ENCODE data around the gene GSTT4.
"Not testable (repeated sequence)": the region's sequence is repeated elsewhere in the genome, so short reads cannot be mapped to it uniquely, and the experiment has no call there.

The GSTT4 gene

GRCh38 chr22:24005201-24005600 is at the start of gene GSTT4:
TSS of gene GSTT4 (minus strand) at chr22:24005453. CDS start at chr22:24005356, 97 bp downstream.
- no peak for DNase-seq

GRCh38 chr22:24054356-24054755 is 49.1 kb upstream of the GSTT4 start:
- no peak for DNase-seq

DNA sequence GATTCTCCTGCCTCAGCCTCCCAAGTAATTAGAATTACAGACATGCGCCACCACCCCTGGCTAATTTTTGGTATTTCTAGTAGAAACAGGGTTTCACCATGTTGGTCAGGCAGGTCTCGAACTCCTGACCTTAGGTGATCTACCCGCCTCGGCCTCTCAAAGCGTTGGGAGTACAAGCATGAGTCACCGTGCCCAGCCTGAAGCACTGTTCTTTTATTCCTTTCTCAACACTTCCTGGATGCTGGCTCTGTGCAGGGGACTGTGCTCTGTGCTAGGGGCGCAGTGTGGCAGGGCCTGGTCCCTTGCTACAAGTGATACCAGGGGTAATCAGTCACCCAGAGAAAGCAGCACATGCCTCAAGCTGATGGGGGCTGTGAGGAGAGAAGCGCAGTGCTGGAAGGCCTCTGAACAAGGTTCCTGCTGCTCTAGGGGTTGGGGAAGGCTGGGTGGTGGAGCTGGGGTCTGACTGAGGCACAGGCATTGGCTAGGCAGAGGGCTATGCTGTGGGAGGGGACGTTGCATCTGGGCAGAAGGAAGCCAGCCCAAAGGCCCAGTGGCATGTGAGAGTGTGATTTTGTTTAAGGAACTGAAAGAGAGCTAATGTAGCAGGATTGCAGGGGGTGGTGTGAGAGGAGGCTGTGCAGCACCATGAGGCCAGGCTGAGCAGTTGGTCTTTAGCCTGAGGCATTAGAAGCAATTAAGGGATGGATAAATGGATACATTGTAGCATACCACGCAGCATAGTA is 48.4 kb upstream of the GSTT4 start:
- no peak for DNase-seq

- DNase-seq = no peak
These were observed 46.3 kb upstream of the GSTT4 start for GRCh38 chr22:24051568-24051967.

- DNase-seq = no peak
These were observed 45.8 kb upstream of the GSTT4 start for GRCh38 chr22:24051028-24051427.

GRCh38 chr22:24049978-24050377 is 44.7 kb upstream of the GSTT4 start:
- DNase-seq = no peak

GRCh38 chr22:24049211-24049610 is 44.0 kb upstream of the GSTT4 start:
- no peak for DNase-seq

DNA sequence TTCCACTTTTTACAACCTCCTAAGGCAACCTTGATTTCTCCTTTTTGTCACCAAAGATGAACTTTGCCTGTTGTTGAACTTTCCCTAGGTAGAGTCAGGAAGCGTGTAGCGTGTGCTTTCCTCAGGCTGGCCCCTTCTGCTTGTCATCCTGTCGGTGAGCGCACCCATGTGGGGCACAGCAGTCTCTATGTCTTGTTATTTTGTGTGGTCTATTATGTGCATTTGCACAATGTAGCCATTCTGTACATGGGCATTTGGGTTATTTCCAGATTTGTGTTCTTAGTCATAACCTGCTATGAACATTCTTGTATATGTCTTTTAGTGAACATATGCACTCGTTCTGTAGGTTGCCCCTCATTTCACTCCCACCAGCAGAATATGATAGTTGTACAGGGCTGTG is 40.8 kb upstream of the GSTT4 start:
- no peak for DNase-seq

GRCh38 chr22:24043958-24044357 is 38.7 kb upstream of the GSTT4 start:
- DNase-seq = no peak

DNA sequence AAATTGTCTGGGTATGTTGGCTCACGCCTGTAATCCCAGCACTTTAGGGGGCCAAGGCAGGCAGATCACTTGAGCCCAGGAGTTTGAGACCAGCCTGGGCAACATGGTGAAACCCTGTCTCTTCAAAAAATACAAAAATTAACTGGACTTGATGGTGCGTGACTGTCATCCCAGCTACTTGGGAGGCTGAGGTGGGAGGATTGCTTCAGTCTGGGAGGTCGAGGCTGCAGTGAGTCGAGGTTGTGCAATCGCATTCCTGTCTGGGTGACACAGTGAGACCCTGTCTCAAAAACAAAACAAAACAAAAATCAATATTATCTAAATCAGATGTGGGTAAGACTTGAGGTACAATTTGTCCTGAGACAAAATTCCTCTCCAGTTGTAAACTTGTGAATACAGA is 38.2 kb upstream of the GSTT4 start:
- DNase-seq = not testable (repeated sequence)

- DNase-seq = no peak
These were observed 35.7 kb upstream of the GSTT4 start for GRCh38 chr22:24040946-24041345.

DNA sequence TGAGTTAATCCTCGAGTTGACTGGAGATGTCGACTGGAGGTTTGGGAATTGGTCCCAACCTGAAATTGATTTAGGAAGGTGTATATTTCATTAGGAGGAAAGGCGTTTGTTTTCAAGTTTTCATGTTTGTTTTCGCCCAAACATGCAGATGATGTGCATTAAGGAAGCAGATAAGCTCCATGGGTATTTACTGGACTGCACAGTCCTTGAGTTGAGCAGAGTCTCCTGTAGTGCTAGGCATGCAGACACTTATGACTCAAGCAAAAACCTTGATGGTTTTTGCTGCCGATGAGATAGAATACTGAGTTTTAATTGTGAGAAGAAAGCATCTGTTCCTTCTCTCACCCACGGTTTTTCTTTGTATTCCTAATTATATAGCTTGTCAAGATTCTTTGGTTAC is 33.8 kb upstream of the GSTT4 start:
- no peak for DNase-seq

DNA sequence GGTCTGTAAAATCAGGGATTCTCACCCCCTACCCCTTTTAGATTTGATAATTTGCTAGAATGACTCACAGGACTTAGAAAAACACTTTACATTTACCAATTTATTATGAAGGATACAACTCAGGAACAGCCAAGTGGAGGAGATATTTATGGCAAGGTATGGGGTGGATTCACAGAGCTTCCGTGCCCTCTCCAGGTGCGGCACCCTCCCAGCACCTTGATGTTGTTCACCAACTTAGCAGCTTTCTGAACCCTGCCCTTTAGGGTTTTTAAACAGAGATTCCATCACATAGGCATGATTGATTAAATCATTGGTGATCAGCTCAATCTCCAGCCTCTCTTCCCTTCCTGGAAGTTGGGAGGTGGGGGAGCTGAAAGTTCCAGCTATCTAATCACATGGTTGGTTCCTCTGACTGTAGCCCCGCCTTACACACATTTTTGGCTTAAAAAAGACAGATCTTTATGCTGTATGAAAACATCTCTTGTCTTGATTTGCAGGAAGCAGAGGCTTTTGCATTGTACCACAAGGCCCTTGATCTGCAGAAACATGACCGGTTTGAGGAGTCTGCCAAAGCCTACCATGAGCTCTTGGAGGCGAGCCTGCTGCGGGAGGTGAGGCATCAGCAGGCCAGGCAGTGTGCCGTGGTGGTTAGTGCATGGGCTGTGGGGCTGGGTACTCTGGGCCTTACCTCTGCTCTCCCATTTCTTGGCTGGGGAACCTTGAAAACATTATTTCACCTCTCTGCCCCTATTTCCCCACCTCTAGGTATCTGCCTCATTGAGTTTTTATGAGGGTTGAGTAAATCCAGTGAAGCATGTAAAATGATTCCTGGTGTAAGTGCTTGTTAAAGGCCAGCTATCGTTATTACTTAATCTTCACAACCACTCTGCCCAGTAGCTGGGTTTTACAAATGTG is 32.9 kb upstream of the GSTT4 start:
- no peak for DNase-seq

- DNase-seq = no peak
These were observed 30.0 kb upstream of the GSTT4 start for GRCh38 chr22:24035296-24035695.

- no peak for DNase-seq
These were observed 28.5 kb upstream of the GSTT4 start for GRCh38 chr22:24033731-24034130.

DNA sequence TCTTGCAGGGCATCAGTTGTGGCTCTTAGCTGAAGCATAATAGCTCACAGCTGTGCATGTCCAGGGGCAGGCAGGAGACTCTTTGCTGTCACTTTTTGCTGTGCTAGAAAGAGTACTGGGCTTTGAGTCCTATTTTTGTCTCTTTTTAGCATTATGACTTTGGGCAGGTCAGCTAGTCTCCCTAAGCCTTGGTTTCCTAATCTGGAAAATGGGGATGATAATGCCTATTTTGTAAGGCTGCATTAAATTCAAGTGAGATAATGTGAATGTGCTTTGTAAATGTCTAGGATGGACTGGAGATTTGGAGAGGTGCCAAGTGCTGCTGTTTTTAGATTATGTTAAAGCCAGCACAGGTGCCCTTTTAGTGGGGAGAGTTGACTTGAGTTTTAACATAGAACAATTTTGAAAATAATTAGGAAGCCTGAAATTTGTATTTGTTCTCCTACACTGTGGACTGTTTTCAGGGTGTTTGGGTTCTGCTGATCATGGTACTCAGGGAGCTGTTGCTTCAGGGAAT is 25.0 kb upstream of the GSTT4 start:
- no peak for DNase-seq

DNA sequence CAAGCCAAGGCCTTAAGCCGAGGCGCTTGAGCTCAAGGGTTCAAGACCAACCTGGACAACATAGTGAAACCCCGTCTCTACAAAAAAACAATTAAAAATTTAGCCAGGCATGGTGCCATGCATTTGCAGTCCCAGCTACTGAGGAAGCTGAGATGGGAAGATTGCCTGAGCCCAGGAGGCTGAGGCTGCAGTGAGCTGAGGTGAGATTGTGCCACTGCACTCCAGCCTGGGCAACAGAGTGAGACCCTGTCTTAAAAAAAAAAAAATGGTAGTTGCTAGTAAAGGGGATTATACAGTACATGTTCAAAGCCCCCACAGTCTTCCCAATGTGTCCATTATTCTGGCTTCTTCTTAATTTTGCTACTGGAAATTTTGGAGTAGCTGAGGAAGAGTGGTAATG is 24.1 kb upstream of the GSTT4 start:
- DNase-seq = no peak

DNA sequence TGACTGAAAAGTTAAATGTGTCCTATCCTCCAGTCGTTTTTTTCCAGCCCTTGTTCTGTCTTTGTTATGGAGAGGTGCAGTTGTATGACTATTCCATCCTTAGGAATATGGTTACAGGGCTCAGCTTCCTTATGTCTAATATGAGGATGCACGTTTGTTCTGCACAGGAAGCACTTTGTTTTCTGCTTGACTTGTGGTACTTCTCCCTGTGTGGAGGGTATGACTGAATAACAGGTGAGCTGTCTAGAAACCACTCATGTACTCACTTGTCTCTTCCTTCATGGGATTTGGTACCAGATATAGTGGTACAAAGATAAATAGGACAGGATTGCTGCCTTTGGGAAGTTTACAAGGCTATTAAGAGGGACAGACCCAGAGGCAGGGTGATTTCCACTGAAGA is 23.3 kb upstream of the GSTT4 start:
- DNase-seq = no peak

- DNase-seq = no peak
These were observed 22.7 kb upstream of the GSTT4 start for GRCh38 chr22:24027991-24028390.

GRCh38 chr22:24027389-24027975 is 22.2 kb upstream of the GSTT4 start:
- no peak for DNase-seq

- no peak for DNase-seq
These were observed 21.5 kb upstream of the GSTT4 start for GRCh38 chr22:24026733-24027132.

DNA sequence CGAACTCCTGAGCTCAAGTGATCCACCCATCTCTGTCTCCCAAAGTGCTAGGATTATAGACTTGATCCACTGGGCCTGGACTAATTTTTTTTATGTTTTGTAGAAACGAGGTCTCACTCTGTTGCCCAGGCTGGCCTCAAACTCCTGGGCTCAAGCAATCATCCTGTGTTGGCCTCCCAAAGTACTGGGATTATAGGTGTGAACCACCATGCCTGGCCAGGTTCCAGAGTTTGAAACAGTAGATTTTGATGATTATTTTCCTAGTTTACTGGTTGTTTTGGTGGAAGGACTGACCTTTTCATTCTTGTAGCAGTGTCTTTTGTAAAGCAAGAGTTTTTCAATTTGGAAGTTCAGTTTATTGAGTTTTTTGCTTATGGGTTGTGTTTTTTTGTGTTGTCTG is 20.8 kb upstream of the GSTT4 start:
- DNase-seq = no peak

- DNase-seq = no peak
These were observed 20.2 kb upstream of the GSTT4 start for GRCh38 chr22:24025475-24025874.

DNA sequence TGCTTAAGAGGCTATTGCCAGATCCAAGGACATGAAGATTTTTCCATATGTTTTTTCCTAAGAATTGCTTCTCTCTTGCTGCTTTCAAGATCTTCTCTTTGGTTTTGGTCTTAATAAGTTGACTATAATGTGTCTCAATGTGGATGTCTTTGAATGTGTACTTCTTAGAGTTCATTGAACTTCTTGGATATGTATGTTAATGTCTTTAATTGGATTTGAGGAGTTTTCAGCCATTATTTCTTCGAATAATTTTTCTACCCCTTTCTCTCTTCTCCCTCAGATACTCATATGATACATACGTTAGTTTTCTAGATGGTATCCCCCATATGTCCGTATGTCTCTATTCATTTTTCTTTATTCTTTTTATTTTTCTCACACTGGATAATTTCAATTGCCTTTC is 19.1 kb upstream of the GSTT4 start:
- DNase-seq = no peak

All from stimulated activated naive CD4-positive, alpha-beta T cell treated with Interleukin-2 at 50 U/mL for 16 hours (primary cell).